Measurements from ENCODE around the gene GAN.

GAN gene

DNA sequence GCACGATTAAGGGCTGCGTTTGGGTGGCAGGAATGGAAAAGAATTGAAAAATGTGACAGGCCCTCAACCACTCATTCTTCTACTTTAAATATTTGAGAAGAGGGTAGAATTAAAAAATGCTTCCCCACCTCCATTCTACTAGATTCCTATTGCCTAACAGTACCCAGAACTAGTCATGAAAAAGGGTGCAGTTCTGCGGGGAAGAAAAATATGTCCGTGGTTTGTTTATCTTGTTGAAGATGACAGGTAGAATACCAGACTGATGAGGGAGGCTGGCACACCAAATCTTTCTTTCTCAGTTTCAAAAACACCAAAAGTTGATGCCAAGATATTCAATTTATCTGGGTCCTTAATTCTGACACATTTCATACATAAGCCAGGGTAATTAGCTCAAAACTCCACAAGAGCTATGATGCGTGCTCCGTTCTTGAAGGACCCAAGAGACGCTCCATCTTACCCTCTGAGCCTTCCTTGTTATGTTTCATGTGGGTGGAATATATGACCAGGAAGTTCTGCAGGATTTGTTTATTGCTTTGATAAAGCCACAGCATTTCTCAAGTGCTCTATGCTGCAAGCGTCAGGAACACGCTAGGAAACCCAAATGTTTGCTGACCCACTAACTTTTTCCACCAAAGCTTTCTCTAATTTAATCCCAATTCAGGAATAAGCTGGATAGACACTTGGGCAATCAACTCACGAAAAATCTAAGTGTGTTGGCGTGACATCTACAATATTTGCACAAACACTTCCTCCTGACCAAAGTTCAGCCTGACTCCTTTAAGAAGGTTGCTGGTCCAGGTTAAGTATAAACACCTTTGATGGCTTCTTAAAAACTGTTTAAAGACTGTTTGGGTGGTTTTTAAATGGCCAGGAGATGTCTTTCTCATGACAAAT lies 20.6 kb upstream of the GAN start:
- no peak overlapping the region for H3K4me3 ChIP-seq (ENCODE audit: low read depth, low read length)
- DNase-seq (ENCODE audit: low read depth): no peak

DNA sequence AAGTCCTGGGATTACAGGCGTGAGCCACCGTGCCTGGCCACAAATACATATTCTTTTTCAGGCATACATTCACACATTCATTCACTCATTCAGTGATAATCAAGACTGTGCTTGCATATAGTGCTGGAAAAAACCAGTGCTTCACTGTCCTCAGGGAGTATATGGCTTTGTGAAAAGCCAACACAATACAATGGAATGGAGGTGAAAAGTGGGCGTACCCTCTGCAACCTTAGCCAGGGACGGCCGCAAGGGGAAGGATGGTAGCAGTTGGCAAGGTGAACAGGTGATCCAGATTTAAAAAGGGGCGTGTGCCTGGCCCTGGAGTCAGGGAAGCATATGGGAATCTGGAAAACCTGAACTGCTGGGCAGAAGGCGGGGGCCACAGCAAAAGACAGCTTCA lies 18.1 kb upstream of the GAN start:
- no peak overlapping the region for H3K4me3 ChIP-seq (ENCODE audit: low read depth, low read length)
- no peak for DNase-seq (ENCODE audit: low read depth)

DNA sequence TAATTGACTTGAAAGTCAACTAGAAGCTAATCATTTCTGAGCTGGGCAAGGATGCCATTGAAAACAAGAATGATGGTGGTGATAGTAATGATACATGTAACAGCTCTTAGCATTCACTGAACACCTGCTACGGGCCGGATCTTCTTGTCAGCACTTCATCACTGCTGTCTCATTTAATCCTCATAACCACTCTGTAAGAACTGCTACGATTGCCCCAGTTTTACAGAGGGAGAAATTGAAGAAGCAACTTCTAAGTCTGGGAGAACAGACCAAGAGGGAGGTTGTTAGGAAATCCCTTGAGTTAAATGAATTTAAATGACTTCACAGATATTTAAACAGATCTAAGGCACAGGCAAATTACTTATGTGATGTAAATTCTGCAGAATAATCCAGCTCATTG lies 7.0 kb upstream of the GAN start:
- H3K4me3 ChIP-seq (ENCODE audit: low read depth, low read length): no peak overlapping the region
- DNase-seq (ENCODE audit: low read depth): no peak

DNA sequence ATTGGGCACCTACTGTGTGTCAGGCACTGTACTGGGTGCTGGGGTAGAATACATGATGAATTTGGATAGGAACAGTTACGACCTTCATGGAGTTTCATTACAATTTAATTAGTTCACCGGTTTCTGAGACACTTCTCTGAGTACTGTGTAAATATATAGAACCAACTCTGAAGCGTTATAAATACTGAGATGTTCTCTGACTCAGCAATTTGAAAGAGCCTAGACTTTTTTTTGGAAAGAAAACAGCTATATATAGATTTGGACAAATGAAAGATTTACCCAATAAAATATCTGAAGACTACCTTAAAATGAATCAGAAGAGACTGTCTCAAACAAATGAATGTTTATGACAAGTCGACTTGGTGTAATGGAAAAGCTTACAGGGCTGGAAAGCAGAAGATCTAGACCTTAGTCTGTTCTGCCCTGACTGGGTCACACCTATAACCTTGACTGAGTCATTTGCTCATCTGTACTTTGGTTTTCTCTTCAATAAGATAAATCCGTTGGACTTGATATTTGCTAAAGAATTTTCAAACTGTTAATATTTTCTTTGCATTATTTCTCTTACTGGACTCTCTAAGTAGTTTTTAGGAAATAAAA lies 4.6 kb upstream of the GAN start:
- no peak for DNase-seq (ENCODE audit: low read depth)
- no peak overlapping the region for H3K4me3 ChIP-seq (ENCODE audit: low read depth, low read length)

DNA sequence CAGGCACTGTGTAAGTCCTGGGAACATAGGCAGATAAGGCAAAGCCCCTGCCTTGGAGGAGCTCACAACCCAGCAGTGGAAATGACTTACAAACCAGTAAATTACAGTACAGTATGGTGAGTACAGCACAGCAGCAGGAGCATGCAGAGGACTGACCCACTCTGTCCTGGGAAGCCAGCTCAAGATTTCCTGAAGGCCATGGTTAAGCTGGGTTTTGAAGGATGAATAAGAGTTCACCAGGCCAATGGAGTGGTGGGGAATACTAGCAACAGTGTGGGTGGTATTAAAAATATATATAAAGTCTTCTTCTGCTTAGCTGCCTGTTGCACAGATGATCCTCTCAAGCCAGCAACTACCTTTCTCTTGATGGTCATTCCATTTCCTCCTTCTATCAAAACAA lies 3.0 kb upstream of the GAN start:
- H3K4me3 ChIP-seq (ENCODE audit: low read depth, low read length): no peak overlapping the region
- no peak for DNase-seq (ENCODE audit: low read depth)

DNA sequence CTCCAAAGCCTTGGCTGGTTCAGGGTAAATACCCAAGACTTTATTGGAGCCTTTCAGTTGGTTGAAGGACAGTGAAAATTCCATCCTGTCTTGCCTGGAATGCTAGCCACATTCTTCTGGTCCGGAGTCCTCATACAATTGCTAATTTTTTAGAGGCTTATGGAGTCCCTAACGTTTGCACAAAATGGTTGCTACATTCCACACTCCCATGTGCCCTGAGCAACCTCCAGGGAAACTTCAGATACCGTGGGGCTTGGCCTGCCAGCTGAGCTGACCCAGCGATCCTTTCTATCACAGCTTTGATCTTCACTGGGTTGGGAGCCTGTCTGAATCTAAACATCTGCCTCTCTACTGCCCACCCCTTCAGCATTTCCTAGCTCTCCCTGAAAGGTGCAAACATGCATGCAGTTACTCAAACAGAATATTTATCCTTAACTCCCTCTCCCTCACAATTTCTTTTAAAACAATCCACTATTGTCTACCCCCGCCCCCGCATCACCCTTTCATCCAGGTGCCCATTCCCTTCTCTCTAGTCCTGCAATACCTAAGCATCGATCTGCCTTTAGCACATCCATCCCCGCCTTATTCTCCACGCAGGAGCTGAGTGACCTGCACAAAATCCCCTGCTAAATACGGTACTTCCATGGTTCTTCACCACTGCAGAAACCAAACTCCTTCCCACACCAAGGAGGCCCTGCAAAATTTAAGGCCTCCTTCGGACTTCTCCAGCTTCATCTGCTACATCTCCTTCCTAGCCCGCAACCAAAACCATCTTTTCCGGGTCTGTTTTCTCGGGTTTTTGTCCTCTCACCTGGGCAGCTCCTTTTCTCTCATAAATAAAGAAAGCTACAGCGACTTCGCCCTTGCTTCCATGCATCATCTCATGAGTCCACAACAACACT lies 810 bp upstream of the GAN start:
- peak overlapping the region; percentile 90 for H3K4me3 ChIP-seq (ENCODE audit: low read depth, low read length)
- DNase-seq (ENCODE audit: low read depth): no peak

DNA sequence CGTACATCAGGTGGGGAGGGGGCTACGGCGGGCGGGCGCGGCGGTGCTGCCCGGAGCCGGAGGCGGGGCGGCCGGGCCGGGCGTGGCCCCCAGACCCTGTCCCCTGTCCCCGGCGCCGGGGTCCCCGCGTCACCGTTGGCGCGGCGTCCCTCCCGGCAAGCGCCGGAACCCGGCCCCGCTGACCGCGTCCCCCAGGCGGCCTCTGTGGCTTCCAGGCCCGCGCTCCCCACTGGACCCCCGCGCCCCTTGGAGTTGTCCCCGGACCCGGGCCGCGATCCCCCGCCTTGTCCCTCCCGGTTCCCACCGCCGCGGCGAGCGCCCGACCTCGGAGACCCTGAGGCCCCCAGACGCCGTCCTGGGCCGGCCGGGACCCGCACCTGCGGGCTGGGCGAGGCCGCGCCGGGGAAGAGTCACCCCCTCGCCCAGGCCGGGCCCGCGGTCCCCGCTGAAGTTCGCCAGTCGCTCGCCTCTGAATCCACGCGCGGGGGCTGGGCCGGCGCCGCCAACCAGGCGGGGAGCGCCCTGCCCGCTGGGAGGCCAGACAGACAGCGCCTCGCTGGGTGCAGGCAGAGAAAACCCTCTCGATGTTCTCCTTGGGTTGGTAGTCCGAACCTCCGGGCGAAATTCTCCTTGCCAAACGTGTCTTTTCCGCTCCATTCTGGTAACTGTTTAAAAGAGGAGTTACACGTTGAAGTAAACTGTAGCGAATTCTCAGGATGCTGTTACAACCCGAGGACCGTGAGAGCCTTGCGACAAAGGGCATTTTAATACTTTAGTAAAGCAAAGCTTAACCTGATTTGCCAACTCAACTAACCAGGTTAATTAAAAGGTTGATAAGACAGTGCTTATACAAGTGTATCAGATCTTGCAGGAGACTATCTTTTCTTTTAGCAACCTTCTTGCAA lies 761 bp downstream of the GAN start:
- H3K4me3 ChIP-seq (ENCODE audit: low read depth, low read length): peak overlapping the region; percentile 90
- no peak for DNase-seq (ENCODE audit: low read depth)

DNA sequence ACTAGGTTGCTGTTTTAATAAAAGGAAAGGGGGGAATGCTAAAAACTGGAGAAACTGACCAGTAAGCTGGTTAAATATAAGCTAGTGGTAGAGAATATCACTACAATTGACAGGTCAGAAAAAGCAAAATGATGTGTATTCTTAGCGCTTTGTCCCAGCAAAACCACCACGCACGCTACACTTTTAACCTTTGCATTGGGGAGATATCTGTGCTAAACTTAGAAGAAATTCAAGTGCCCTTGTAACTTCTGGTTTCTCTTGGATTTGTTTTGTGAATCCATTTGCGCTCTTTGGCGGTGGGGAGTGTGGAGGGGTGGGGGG lies 1.4 kb downstream of the GAN start:
- DNase-seq (ENCODE audit: low read depth): no peak
- peak overlapping the region; percentile 90 for H3K4me3 ChIP-seq (ENCODE audit: low read depth, low read length)

DNA sequence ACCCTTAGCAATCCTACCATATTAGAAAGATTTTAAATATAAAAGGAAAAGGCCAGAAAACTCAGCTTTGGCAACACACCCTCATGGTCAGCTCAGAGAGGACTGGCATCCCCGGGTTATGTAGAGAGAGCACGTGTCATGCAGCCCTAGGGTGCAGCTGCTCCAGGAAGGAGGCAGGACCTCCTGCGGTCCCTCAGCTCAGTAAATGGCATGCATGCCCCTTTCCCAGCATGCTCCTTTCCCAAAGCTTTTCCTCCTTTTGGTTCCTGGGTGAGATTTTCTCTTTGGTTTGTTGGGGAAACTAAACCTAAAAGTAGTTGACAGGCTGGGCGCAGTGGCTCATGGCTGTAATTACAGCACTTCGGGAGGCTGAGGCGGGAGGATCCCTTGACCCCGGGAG lies 3.9 kb downstream of the GAN start:
- H3K4me3 ChIP-seq (ENCODE audit: low read depth, low read length): no peak overlapping the region
- no peak for DNase-seq (ENCODE audit: low read depth)

DNA sequence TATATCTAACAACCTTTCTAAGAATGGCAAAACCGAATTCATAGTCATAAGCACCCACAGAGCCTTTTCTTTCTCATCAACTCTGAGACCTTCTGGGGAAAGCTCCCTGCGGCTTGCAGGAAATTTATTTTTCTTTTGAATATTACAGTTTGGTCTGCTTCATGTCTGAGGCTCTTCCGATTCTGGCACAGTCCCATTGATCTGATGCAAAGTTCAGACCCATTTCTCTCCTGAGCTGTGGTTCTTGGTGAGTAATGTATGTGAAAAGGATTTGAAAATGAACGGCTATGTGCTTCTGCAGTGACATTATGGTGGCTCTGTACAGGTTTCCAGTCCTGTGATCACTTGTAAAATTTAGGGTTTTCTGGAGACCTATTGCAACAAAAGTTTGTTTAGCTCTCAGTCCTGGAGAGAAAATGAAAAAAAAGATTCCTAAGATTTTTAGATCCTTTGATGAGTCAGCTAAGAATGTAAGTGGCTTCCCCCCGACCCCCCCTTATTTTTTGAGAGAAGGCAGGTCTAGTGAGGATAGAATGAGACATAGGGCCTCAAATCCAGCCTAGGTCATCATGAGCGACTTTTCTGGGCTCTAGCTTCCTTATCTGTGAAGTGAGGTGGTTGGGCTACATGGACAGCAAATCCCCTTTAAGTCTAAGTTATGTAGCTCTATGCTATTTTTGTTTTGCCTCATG lies 4.6 kb downstream of the GAN start:
- no peak for DNase-seq (ENCODE audit: low read depth)
- H3K4me3 ChIP-seq (ENCODE audit: low read depth, low read length): no peak overlapping the region

DNA sequence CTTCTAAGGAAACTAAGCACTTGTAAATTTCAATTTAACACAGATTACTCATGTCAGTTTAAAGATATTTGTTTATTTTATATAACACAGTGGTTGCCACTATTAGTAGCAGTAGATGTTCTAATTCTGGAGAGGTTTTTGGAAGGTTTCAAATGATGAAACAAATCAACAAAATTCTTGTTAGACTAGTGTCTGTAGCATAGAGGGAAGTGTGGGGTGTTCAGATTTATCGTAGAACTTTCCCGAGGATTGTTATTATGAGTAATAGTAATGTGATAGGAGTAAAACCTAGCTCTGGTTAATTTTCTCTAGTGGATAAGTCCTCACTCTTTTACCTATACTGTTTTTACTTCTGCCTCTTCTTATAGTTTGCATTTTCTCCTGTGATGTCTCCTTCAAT lies 6.3 kb downstream of the GAN start:
- DNase-seq (ENCODE audit: low read depth): no peak
- H3K4me3 ChIP-seq (ENCODE audit: low read depth, low read length): no peak overlapping the region

DNA sequence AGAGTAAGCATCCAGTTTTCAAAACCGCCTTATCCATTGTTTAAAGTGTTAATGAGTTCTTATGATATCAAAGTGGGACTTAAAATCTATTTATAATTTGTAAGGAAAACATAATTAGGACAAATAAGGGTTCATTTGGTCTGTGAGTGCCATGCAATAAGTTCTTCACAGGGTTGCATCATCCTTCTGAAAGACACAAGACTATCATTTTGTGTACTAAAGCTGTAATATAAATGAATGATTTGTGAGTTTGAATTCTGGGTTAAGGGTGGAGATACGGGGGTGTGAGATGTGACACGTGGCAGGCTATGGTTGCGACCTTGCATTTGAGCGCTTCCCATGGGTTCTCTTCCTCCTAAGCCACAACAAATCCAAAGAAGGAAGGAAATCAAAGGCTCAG lies 6.8 kb downstream of the GAN start:
- no peak overlapping the region for H3K4me3 ChIP-seq (ENCODE audit: low read depth, low read length)
- DNase-seq (ENCODE audit: low read depth): no peak

DNA sequence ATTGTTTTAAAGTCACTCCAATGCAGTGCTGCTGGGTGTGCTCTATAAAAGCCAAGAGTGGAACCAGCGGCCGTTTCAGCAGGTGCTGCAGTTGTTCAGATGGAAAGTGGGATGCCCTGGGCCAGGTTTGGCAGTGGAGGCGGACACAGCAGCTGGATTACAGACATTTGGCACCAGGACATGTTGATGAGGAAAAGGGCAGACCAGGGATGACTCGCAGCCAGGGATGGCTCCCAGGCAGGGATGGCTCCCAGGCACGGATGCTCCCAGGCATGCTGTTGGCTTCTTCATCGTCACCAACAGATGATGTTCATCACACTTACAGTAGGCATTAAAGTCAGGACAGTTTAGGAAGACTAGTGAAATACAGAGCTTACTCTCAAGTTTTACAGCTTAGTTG lies 10.0 kb downstream of the GAN start:
- DNase-seq (ENCODE audit: low read depth): no peak
- no peak overlapping the region for H3K4me3 ChIP-seq (ENCODE audit: low read depth, low read length)

DNA sequence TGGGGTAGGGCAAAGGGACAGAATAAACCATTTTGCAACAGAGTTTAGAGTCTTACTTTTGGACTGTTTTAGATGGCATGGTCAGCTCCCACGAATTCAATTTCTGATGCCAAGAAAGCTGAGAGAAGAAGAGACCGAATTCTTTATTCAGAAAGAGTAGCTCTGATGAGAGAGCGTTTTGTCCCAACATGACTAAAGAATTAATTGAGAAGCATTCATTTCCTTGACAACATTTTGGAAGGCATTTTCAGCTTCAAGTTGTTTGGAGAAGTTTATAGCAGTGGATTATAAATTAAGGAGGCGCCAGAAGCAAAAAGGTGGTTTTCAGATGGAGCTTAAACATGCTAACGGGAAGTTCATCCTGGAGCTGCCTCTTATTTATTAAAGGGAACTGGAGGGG lies 12.2 kb downstream of the GAN start:
- DNase-seq (ENCODE audit: low read depth): no peak
- H3K4me3 ChIP-seq (ENCODE audit: low read depth, low read length): no peak overlapping the region

DNA sequence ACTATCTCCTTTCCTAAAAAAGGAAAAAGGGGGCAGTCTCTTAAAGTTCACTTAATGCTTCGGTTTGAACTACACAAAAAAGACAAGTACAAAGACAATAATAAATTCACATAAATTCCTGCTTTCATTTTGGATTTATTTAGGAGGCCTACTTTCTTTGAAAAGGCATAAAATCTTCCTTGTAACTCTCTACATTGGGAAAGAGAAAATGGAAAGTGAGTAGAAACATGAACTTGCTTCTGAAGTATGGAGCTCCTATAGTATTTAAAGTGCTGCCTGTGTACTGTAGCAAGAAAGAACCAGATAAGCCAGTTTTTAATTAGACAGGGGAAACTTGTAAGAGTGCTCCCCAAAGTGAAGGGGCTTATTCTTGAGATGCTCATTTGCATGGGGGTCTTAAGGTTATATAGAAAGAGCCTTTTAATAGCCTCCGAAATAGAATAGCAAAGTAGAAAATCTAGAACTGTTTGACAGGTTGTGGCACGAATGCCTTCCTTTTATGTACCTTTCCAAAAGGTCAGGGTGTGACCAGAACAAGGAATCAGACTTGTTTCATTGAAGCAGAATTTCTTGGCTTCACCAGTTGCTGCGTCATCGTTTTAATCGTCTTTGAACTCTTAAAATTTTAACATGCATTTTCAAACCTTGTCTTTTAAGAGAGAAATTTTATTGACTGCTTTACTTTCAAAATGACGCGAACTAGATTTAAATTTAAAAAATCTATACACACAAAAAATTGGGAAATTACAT lies 12.9 kb downstream of the GAN start:
- no peak for DNase-seq (ENCODE audit: low read depth)

DNA sequence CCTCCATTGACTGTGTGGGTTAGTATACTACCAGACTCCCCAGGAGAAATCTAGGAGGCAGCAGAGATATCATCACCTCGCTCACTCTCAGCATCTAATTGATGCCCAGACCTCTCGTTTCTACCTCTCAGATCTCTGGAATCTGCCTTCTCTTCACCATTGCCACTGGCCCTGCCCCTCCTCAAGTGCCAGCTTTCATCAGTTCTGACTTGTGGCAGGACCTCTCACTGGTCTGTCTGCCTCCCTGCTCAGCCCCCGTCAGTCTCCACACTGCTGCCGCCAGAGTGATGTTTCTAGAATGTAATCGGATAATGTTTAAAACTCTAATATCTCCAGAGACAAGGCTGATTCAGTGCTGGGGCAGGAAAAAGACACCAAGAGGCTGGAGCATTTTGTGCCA lies 15.2 kb downstream of the GAN start:
- no peak for DNase-seq (ENCODE audit: low read depth)

More for the DNA sequence above, 12.9 kb downstream of the GAN start:
- H3K4me3 ChIP-seq (ENCODE audit: low read depth, low read length): no peak overlapping the region

DNA sequence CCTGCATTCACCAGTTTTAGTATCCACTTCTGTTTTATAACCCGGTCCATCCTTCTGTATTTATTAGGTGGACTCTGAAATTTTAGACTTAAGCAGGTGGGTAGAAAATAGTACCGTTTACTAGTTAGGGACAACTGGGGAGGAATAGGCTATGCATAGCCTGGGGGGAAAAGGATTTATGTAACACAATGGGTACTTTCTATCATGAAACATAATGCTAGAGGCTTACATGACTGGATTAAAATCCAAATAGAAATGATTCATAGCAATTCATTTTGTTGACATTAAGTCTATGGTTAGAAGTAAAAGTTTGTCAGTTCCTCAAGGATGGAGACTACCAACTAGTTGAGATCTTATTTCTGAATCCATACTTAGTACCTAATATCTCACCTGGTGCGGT lies 18.6 kb downstream of the GAN start:
- H3K4me3 ChIP-seq (ENCODE audit: low read depth, low read length): no peak overlapping the region
- no peak for DNase-seq (ENCODE audit: low read depth)

More for the DNA sequence above, 15.2 kb downstream of the GAN start:
- H3K4me3 ChIP-seq (ENCODE audit: low read depth, low read length): no peak overlapping the region

DNA sequence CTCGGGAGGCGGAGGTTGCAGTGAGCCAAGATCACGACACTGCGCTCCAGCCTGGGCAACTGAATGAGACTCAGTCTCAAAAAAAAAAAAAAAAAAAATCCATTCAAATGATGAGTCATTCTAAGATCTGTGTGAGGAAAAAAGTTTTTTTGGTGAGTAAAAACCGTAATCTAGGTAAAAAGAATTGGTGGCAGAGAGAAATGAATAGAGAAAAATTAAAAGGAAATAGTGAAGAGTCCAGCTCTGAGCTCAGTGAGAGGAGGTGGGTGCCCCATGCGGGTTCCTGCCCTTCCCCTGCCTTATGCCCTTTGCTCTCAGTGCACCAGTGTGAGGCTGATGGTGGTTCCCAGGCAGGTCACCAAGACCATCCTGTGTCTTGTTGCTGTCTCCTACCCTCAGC lies 20.9 kb downstream of the GAN start:
- no peak for DNase-seq (ENCODE audit: low read depth)
- H3K4me3 ChIP-seq (ENCODE audit: low read depth, low read length): no peak overlapping the region
